H1 (cell line): ENCODE measurements around the gene EPN2. TPM values are rescaled to one million over a fixed set of nuclear protein-coding genes. Genes with fewer than 3 reads are reported as not detected.

Source experiments
- CTCF ChIA-PET: fragments of 300-600 bp; sonication (Branson Sonifier 250); formaldehyde crosslinking; loops from one replicate; lab custom pipeline; 2021; ENCODE audit not compliant: partially characterized antibody; lab: Charles Lee
- POLR2A ChIA-PET: fragments of 300-600 bp; sonication (Branson Sonifier 250); formaldehyde crosslinking; loops from one replicate; lab custom pipeline; 2021; ENCODE audit warnings: inconsistent platforms; ENCODE audit not compliant: partially characterized antibody; lab: Charles Lee
- DNase-seq, 2 experiments: peaks; one replicate each; pipeline versions ENCODE4 v3.0.0 to v3.0.0-alpha.2; 2010 to 2022; ENCODE audit warnings: low spot score in 2 of 2, low read depth in 1 of 2, mixed read lengths in 1 of 2
- FAIRE-seq: peaks from 2 replicates; lab custom pipeline; 2011; peaks lifted over from hg19 to GRCh38; lab: Jason Lieb, UNC
- H2AFZ ChIP-seq: 2 replicates; pipeline ENCODE4 v1.8.1; 2012; ENCODE audit warnings: low read length, inconsistent platforms
- H2AK5ac ChIP-seq: 2 replicates; pipeline ENCODE4 v1.6.1; 2013; ENCODE audit warnings: low read depth, low read length
- H2BK120ac ChIP-seq: replicated peaks from 2 replicates; pipeline ENCODE3; 2013; ENCODE audit warnings: low read depth, low read length, inconsistent platforms
- H2BK12ac ChIP-seq: 2 replicates; pipeline ENCODE4 v1.6.1; 2013; ENCODE audit warnings: low read depth, low read length
- H2BK15ac ChIP-seq: 2 replicates; pipeline ENCODE4 v1.6.1; 2013; ENCODE audit warnings: low read length
- H2BK20ac ChIP-seq: 2 replicates; pipeline ENCODE4 v1.6.1; 2013; ENCODE audit warnings: low read length
- H2BK5ac ChIP-seq: 2 replicates; pipeline ENCODE4 v1.6.1; 2013; ENCODE audit warnings: low read depth, low read length
- H3K14ac ChIP-seq: 2 replicates; pipeline ENCODE4 v1.6.1; 2013; ENCODE audit warnings: inconsistent platforms; ENCODE audit not compliant: insufficient read length
- H3K18ac ChIP-seq: 2 replicates; pipeline ENCODE4 v1.6.1; 2013; ENCODE audit warnings: low read length; ENCODE audit errors: extremely low read depth
- H3K23ac ChIP-seq: 2 replicates; pipeline ENCODE4 v1.6.1; 2013; ENCODE audit warnings: inconsistent platforms; ENCODE audit not compliant: insufficient read length
- H3K23me2 ChIP-seq: 2 replicates; pipeline ENCODE4 v1.6.1; 2013; ENCODE audit warnings: low read depth, low read length
- H3K27ac ChIP-seq: 2 replicates; pipeline ENCODE4 v1.6.1; 2011; ENCODE audit warnings: low read depth, low read length, inconsistent platforms
- H3K27me3 ChIP-seq, 4 experiments: replicated peaks in 1 of 4; 1 replicate in 1 of 4; 2 replicates in 3 of 4; pipeline versions ENCODE4 v1.6.1 to v1.8.1; 2011 to 2013; ENCODE audit warnings: low read length in 3 of 4, mild to moderate bottlenecking in 3 of 4, inconsistent platforms in 2 of 4, mixed read lengths in 2 of 4, moderate library complexity in 1 of 4; ENCODE audit not compliant: control insufficient read depth in 3 of 4, insufficient read depth in 3 of 4; ENCODE audit errors: extremely low read depth in 1 of 4
- H3K36me3 ChIP-seq, 4 experiments: 2 replicates each; pipeline versions ENCODE4 v1.6.1 to v1.8.1; 2011 to 2013; ENCODE audit warnings: mild to moderate bottlenecking in 4 of 4, low read length in 3 of 4, moderate library complexity in 2 of 4, control low read depth in 1 of 4, inconsistent platforms in 1 of 4; ENCODE audit not compliant: insufficient read depth in 4 of 4, control insufficient read depth in 2 of 4
- H3K4ac ChIP-seq: replicated peaks from 2 replicates; pipeline ENCODE3; 2013; ENCODE audit warnings: low read length, low read depth, mixed read lengths, inconsistent platforms; ENCODE audit not compliant: insufficient read length
- H3K4me1 ChIP-seq, 4 experiments: replicated peaks in 1 of 4; 1 replicate in 1 of 4; 2 replicates in 3 of 4; pipeline versions ENCODE4 v1.6.1 to v1.8.1; 2011 to 2013; ENCODE audit warnings: low read length in 3 of 4, inconsistent platforms in 2 of 4, mixed read lengths in 1 of 4; ENCODE audit not compliant: insufficient read depth in 4 of 4, control insufficient read depth in 3 of 4
- H3K4me2 ChIP-seq, 2 experiments: 2 replicates each; pipeline versions ENCODE4 v1.6.1 to v1.8.1; 2011 to 2013; ENCODE audit warnings: low read depth in 2 of 2, low read length in 2 of 2, control low read depth in 1 of 2, inconsistent platforms in 1 of 2, mild to moderate bottlenecking in 1 of 2; ENCODE audit not compliant: insufficient read depth in 1 of 2
- H3K4me3 ChIP-seq, 4 experiments: fragments of 200-600, 300-600 bp in 1 of 4; sonication (generic), shearing (Covaris generic), sonication (Bioruptor Twin) in 1 of 4; 2 replicates each; pipeline versions ENCODE4 v1.5.1 to v1.8.1; 2011 to 2016; ENCODE audit warnings: low read length in 4 of 4, low read depth in 3 of 4, control low read depth in 2 of 4, inconsistent platforms in 2 of 4, mild to moderate bottlenecking in 2 of 4, mixed read lengths in 1 of 4, moderate library complexity in 1 of 4; ENCODE audit not compliant: insufficient read depth in 2 of 4; ENCODE audit errors: extremely low read depth in 1 of 4
- H3K56ac ChIP-seq: replicated peaks from 2 replicates; pipeline ENCODE3; 2013; ENCODE audit warnings: low read depth, mild to moderate bottlenecking, mixed read lengths, low read length, inconsistent platforms; ENCODE audit not compliant: insufficient read length
- H3K79me1 ChIP-seq: 2 replicates; pipeline ENCODE4 v1.6.1; 2013; ENCODE audit warnings: low read depth, low read length, control low read depth
- H3K79me2 ChIP-seq, 2 experiments: 2 replicates each; pipeline versions ENCODE4 v1.6.1 to v1.8.1; 2012 to 2013; ENCODE audit warnings: low read length in 2 of 2, mild to moderate bottlenecking in 2 of 2, inconsistent platforms in 1 of 2; ENCODE audit not compliant: insufficient read depth in 2 of 2, control insufficient read depth in 1 of 2
- H3K9ac ChIP-seq, 4 experiments: replicated peaks in 1 of 4; 1 replicate in 1 of 4; 2 replicates in 3 of 4; pipeline versions ENCODE4 v1.6.1 to v1.8.1; 2011 to 2013; ENCODE audit warnings: low read depth in 3 of 4, low read length in 3 of 4, control low read depth in 2 of 4, mild to moderate bottlenecking in 2 of 4, moderate library complexity in 2 of 4, inconsistent platforms in 1 of 4; ENCODE audit errors: extremely low read depth in 1 of 4
- H3K9me3 ChIP-seq, 2 experiments: 2 replicates each; pipeline versions ENCODE4 v1.6.1 to v1.8.1; 2012 to 2013; ENCODE audit warnings: mild to moderate bottlenecking in 2 of 2, moderate library complexity in 2 of 2, control low read depth in 1 of 2, inconsistent platforms in 1 of 2, low read depth in 1 of 2, low read length in 1 of 2, mixed read lengths in 1 of 2; ENCODE audit not compliant: insufficient read depth in 2 of 2
- H4K20me1 ChIP-seq, 2 experiments: replicated peaks in 1 of 2; 2 replicates each; pipeline versions ENCODE3 to v1.8.1; 2011 to 2013; ENCODE audit warnings: inconsistent platforms in 2 of 2, low read length in 2 of 2, mild to moderate bottlenecking in 1 of 2; ENCODE audit not compliant: insufficient read depth in 2 of 2, control insufficient read depth in 1 of 2
- H4K5ac ChIP-seq: 2 replicates; pipeline ENCODE4 v1.6.1; 2013; ENCODE audit warnings: low read length, low read depth, mixed read lengths, inconsistent platforms; ENCODE audit not compliant: insufficient read length
- H4K8ac ChIP-seq: 2 replicates; pipeline ENCODE4 v1.8.0; 2013; ENCODE audit warnings: mild to moderate bottlenecking, moderate library complexity, low read length, inconsistent platforms; ENCODE audit not compliant: insufficient read depth; ENCODE audit errors: extremely low read depth
- H4K91ac ChIP-seq: replicated peaks from 2 replicates; pipeline ENCODE3; 2013; ENCODE audit warnings: low read length, mixed read lengths, inconsistent platforms; ENCODE audit not compliant: insufficient read length
- ASH2L ChIP-seq: fragments of 200-600, 300-600 bp; sonication (generic); IDR thresholded peaks from one replicate; pipeline ENCODE4 v1.7.1; 2017; ENCODE audit warnings: low read length
- BACH1 ChIP-seq: IDR thresholded peaks from 2 replicates; pipeline ENCODE4 v1.6.1; 2012; ENCODE audit warnings: low read length, improper control_type of control experiment
- CBX5 ChIP-seq: fragments of 300-800, 300-1000 bp; sonication (generic); IDR thresholded peaks from 2 replicates; pipeline ENCODE4 v1.7.1; 2016; ENCODE audit warnings: antibody characterized with exemption, low read length, low read depth
- CBX8 ChIP-seq: fragments of 300-800, 300-1000 bp; sonication (generic); IDR thresholded peaks from 2 replicates; pipeline ENCODE4 v1.7.1; 2016; ENCODE audit warnings: low read depth, low read length, borderline replicate concordance
- CREB1 ChIP-seq: IDR thresholded peaks from 2 replicates; pipeline ENCODE4 v1.6.1; 2012; ENCODE audit warnings: inconsistent platforms
- EGR1 ChIP-seq: IDR thresholded peaks from 2 replicates; pipeline ENCODE4 v1.6.1; 2011; ENCODE audit warnings: low read depth, low read length, borderline replicate concordance
- JUN ChIP-seq: IDR thresholded peaks from 2 replicates; pipeline ENCODE4 v1.6.1; 2011; ENCODE audit warnings: low read depth, mild to moderate bottlenecking, improper control_type of control experiment, low read length
- KDM5A ChIP-seq: fragments of 200-600 bp; IDR thresholded peaks from 2 replicates; pipeline ENCODE4 v1.7.1; 2012; ENCODE audit warnings: mild to moderate bottlenecking, low read length, inconsistent platforms, mixed read lengths
- MAFK ChIP-seq: IDR thresholded peaks from 2 replicates; pipeline ENCODE4 v1.6.1; 2012; ENCODE audit warnings: low read depth, mild to moderate bottlenecking, improper control_type of control experiment, low read length
- POLR2AphosphoS5 ChIP-seq: IDR thresholded peaks from 2 replicates; pipeline ENCODE4 v1.6.1; 2011; ENCODE audit warnings: low read depth, low read length
- RBBP5 ChIP-seq: IDR thresholded peaks from 2 replicates; pipeline ENCODE4 v1.7.1; 2012; ENCODE audit warnings: low read depth, mild to moderate bottlenecking, inconsistent platforms, low read length, moderate library complexity, borderline replicate concordance
- SIX5 ChIP-seq: IDR thresholded peaks from 2 replicates; pipeline ENCODE4 v1.6.1; 2011; ENCODE audit warnings: mild to moderate bottlenecking, low read depth, low read length
- SP2 ChIP-seq: IDR thresholded peaks from 2 replicates; pipeline ENCODE4 v1.6.1; 2012; ENCODE audit warnings: mild to moderate bottlenecking, low read length, inconsistent platforms
- SP4 ChIP-seq: IDR thresholded peaks from 2 replicates; pipeline ENCODE4 v1.6.1; 2012; ENCODE audit warnings: low read length, inconsistent platforms
- YY1 ChIP-seq: IDR thresholded peaks from 2 replicates; pipeline ENCODE4 v1.6.1; 2011; ENCODE audit warnings: low read depth, mild to moderate bottlenecking, low read length
- ZNF274 ChIP-seq: IDR thresholded peaks from 2 replicates; pipeline ENCODE4 v1.7.0; 2012; ENCODE audit warnings: low read length, borderline replicate concordance; ENCODE audit errors: extremely low read depth
- WGBS, 2 experiments: shearing (Covaris generic) in 1 of 2; methylation state at CpG; one replicate each; pipeline versions ENCODE4 v1.1.6 to v1.1.7; 2013 to 2015; ENCODE audit warnings: low lambda C conversion rate in 2 of 2, mixed read lengths in 2 of 2, inconsistent platforms in 1 of 2, low coverage in 1 of 2, missing lambda C conversion rate in 1 of 2; ENCODE audit not compliant: insufficient replicate concordance in 2 of 2, insufficient coverage in 1 of 2, insufficient read length in 1 of 2; ENCODE audit errors: extremely low coverage in 1 of 2, missing lambda C conversion rate in 1 of 2; 5-methylcytosine and 5-hydroxymethylcytosine counted together
- polyA plus RNA-seq, 7 experiments: library from polyadenylated mRNA; depleted of rRNA in 3 of 7; stranded (reverse) in 5 of 7; unstranded in 2 of 7; fragments of >200 nt in 5 of 7; fragments of 200-250 nt in 2 of 7; gene quantifications; 1 replicate in 5 of 7; 2 replicates in 1 of 7; 4 replicates in 1 of 7; pipeline versions ENCODE4 v1.2.1 to v1.2.3, GENCODE V29; 2011 to 2013; ENCODE audit warnings: missing spikeins in 2 of 7, mixed read lengths in 2 of 7
- total RNA-seq: library from RNA; stranded (reverse); fragmentation: NEBNext Ultra II Directional; extraction: Animal tissue kit (Norgen Biotek cat#: 25700); gene quantifications from 2 replicates; pipeline ENCODE4 v1.2.1, GENCODE V29; 2021

EPN2 gene
- total and polyA plus RNA-seq, 2 of the 8 experiments (the other 6 are each of a cell fraction or from before 2014, with no cell fraction given) = 28.7 to 55.8 TPM

- H3K79me1 ChIP-seq = peaks cover 14% of the 10 kb centered on the region
- no peak overlapping the region for H2BK120ac ChIP-seq
- H3K56ac ChIP-seq = no peak overlapping the region
- whole genome bisulfite sequencing, 2 experiments = 91% methylated on average over 7 of the region's 7 CpGs; no CpG with 5 or more reads in 1 of the 2 experiments
- no peak overlapping the region for H3K4me2 ChIP-seq
- peaks cover 0 to 4% (median 0%) of the 10 kb centered on the region in 4 experiments; a peak in 3 of 7 replicates for H3K4me1 ChIP-seq
- H3K23ac ChIP-seq = no peak overlapping the region
- no peaks in the 10 kb centered on the region; a peak in 1 of 8 replicates for H3K36me3 ChIP-seq
- H3K14ac ChIP-seq = no peak overlapping the region
- H2BK15ac ChIP-seq = no peak overlapping the region
- H2AFZ ChIP-seq = no peak overlapping the region
- POLR2A ChIA-PET = interaction anchor here (0.7 kb wide), 1 partner anchor 10 kb away, joined by 3 read pairs; no protein-coding TSS in a partner anchor
- H3K79me2 ChIP-seq = peaks cover 0 to 6% of the 10 kb centered on the region in 2 experiments; a peak in 2 of 4 replicates
- CTCF ChIA-PET = interaction anchor here (0.8 to 1.8 kb wide), 5 partner anchors 9 to 39 kb away, joined by 3 to 6 read pairs (median 3); no protein-coding TSS in a partner anchor
- DNase-seq = no peak
- no peak overlapping the region for H3K4me3 ChIP-seq
- no peak overlapping the region for H2BK5ac ChIP-seq
- no peak overlapping the region for H3K9ac ChIP-seq
- no peak overlapping the region for H3K18ac ChIP-seq
- no peak overlapping the region for H4K91ac ChIP-seq
- H4K8ac ChIP-seq = no peak overlapping the region
- no peak overlapping the region for H3K4ac ChIP-seq
- H3K23me2 ChIP-seq = no peaks in the 10 kb centered on the region
- H3K27me3 ChIP-seq = no peaks in the 10 kb centered on the region
- H2BK12ac ChIP-seq = no peak overlapping the region
- FAIRE-seq = no peak
- H3K9me3 ChIP-seq = no peaks in the 10 kb centered on the region
- H2AK5ac ChIP-seq = no peak overlapping the region
- no peak overlapping the region for H2BK20ac ChIP-seq
- peaks cover 12 to 23% of the 10 kb centered on the region in 2 experiments for H4K20me1 ChIP-seq
- H3K27ac ChIP-seq = no peak overlapping the region
- H4K5ac ChIP-seq = no peak overlapping the region
- no peak for TF ChIP-seq BACH1
- no peak for TF ChIP-seq MAFK
- no peak for TF ChIP-seq POLR2AphosphoS5
- TF ChIP-seq RBBP5 = no peak
- no peak for TF ChIP-seq SIX5
- no peak for TF ChIP-seq SP2
- no peak for TF ChIP-seq SP4
- TF ChIP-seq ASH2L = no peak
- TF ChIP-seq KDM5A = no peak
- no peak for TF ChIP-seq CBX5
- no peak for TF ChIP-seq YY1
- no peak for TF ChIP-seq ZNF274
- no peak for TF ChIP-seq CBX8
- TF ChIP-seq EGR1 = no peak
- TF ChIP-seq JUN = no peak
- no peak for TF ChIP-seq CREB1
These were observed 62.7 kb downstream of the EPN2 start for GRCh38 chr17:19299866-19300265.
